Nucleus accumbens (tissue), 56 donors: ENCODE data around the gene ASCL5.
A peak's percentile ranks its signal among the peaks of the same experiment; 100 is the strongest.
"Not testable (repeated sequence)": the region's sequence is repeated elsewhere in the genome, so short reads cannot be mapped to it uniquely, and the experiment has no call there.

Experiments used
- DNase-seq, 56 donors: peaks; one replicate each; lab custom pipeline; 2025; lab: John Stamatoyannopoulos, UW

Gene ASCL5

GRCh38 chr1:201126832-201127754 lies at the start of gene ASCL5:
Gene ASCL5, minus strand, starts transcription at chr1:201127184. Its CDS starts 11,812 bp downstream, at chr1:201115372.
- DNase-seq: no peak

DNA sequence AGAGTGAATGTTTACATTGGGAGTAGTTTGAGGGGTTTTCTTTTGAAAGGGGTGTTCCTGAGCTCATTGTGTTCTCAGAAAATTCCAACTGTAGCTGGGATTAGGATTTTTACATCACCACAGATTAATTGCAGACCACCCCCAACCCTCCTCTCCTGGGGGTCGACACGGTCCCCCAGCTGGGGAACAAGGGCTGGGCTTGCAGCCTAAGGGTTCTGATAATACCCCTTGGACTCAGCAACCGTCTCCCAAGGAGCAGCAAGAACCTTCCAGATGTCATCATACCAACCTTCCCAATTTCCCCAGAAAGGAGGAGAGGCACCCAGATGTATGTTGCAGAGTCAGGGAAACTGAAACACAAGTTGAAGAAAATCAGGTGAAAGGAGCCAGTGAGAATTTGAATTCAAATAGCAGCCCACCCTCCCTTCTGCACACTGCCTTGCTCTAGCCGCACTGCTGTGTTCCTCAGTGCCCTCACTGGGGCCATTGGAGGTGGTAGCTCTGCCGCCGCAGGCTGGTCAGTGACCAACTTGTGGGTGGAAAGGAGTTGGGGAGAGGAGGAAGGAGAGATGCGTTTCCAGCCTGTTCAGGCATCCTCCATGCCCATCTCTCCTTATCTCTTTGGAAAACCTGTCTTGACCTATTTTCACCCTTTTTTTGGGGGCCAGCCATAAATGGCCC lies 49.0 kb upstream of the ASCL5 start:
- DNase-seq: no peak

DNA sequence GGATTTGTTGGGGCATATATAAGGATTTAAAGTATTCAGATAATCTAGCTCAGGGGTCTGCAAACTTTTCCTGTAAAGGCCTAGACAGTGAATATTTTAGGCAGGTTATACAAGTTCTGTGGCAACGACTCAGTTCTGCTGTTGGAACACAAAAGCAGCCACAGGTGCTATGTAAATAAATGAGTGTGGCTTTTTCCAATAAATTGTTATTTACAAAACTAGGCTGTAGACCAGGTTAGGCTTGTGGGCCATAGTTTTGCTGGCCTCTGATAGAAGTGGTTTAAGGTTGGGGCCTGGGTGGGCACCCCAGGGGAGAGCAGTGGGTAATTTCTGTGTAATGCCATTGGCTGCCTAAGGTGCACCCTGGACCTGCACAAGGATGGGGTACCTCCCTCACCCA lies 46.8 kb upstream of the ASCL5 start:
- no peak for DNase-seq

DNA sequence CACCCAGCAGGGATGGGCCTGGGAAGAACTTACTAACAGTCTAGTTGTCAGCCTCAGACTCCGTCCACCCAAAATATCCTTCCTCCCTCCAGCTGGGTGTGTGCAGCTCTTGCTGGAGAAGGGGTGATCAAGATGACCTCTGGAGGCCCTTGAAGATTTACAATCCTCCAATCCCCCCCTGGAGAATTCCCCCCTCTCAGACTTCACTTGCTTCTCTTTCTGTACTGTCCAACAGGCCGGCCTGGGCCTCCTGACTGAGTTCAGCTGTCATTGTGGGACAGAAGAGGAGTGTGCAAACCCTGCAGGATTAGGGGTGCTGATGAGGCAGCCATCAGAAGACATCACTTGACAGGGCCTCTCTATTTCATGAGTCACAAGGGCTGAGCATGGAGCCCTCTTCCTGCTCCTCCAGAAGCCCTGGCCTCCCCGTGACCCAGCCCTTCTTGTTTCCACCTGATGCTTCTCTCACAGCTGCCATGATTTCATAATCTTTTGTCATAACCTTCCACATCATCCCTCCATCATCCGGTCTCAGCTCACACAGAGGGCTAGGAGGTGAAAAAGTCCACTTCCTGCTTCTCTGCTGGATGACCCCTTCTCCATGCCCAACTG lies 46.1 kb upstream of the ASCL5 start:
- no peak for DNase-seq

DNA sequence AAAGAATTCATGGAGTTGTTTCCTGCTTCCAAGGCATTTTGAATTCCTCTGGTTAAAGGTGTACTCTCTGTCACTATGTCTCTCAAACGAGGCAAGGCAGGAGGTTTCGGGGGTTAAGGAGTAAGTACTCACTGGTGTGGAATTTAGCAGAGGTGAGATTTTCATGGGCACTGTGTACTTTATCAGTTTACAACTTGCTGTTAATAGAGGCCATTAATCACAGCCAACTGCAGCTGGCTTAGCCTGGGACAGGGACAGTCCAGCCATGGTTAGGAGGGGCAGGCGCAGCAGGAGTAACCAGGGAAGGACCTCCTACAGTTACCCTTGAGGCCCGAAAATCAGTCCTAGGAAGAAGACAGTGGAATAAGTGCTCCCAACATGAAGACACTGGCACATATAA lies 45.3 kb upstream of the ASCL5 start:
- no peak for DNase-seq

DNA sequence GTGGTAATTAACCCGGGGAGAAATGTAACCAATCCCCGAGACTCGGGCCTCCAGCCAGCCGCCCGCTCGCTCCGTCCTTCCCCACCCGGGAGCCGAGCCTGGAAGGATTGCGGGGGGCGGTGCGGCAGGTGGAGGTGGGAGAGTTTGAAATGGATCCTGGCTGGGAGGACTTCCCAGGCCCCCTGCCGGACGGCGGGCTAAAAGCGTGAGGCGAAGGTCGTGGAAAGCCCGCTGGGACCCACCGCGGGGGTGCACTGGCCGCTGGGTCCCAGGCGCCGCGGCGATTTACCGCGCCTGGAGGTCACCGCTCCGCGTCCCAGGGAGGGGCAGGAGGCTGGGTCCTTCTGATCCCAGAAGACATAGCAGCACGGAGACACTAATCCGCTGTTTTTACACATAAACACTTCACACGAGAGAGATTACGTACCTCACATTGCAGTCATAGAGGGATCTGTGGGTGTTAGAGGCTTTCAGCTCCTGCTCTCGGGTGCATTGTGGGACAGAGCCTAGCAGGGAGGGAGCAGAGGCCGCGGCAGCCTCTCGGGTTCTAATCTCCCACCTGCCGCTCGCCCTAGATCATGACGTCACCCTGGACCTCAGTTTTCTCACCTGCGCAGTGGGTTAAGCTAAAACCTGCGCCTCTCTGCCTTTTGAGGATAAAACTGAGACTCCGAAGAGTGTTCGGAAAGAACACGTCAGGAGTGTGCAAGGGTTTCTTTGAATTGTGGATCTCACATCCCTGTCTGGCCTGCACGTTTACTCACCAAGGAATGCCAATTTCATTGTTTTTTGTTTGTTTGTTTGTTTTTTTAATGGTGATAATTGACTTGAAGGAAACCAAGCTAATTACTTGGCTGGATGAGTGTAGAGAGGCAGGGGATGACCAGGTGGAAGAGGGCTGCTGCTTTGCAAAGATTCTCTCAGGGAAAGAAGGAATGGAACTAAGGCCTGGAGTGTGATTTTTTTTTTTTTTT lies 44.4 kb upstream of the ASCL5 start:
- DNase-seq: peak in 27 of 56 donors; percentile 14 to 82 (median 52)

DNA sequence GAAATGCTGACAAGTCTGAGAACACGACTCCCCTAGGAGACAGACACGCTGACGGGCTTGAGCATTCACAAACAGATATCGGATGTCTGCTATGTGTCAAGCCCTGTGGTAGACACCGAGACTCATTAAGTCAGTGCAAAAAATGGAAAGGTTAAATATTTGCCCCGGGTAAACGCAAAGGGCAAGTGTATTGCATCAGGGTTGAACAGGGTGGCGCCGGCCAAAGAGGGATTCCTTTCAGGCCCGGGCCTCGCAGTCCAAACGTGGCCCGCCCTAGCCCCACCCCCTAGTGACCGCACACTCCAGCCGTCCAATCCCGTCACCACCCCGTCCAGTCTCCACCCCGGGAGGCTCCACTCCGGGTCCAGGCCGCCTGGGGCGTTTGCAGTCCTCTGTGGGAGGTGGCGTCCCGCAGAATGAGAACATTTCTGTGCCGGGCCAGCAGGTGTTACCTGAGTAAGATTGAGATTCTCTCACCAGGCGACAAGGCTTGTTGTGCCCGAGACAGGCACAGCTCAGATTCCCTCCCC lies 43.6 kb upstream of the ASCL5 start:
- peak in 55 of 56 donors; percentile 47 to 95 (median 84) for DNase-seq

DNA sequence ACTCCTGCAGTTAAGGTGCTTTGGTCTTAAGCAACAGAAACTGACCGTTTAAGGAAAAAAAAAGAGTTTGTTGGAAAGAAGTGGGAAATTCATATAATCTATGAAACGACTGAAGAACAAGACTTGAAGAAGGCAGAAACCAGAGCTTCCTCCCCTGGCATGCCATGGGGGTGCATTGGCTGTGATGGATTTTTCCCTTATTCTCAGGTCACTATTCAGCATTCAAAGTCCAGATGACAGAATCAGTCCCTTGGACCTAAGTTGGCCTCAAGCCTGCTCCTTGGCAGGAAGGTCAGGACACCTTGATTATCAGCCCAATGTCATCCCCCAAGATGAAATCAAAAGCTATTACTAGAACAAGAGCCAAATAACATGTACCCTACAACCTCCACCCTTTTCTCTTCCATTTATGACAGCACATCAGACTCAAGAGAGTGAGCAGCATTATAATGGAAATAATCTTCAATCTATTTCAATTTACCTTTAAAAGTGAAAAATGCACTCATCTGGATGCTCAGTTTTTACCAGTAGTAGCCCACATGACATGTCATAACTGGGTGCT lies 43.1 kb upstream of the ASCL5 start:
- peak in 1 of 56 donors; percentile 10 for DNase-seq

- no peak for DNase-seq
Observed at GRCh38 chr1:201169203-201169602, 42.2 kb upstream of the ASCL5 start.

DNA sequence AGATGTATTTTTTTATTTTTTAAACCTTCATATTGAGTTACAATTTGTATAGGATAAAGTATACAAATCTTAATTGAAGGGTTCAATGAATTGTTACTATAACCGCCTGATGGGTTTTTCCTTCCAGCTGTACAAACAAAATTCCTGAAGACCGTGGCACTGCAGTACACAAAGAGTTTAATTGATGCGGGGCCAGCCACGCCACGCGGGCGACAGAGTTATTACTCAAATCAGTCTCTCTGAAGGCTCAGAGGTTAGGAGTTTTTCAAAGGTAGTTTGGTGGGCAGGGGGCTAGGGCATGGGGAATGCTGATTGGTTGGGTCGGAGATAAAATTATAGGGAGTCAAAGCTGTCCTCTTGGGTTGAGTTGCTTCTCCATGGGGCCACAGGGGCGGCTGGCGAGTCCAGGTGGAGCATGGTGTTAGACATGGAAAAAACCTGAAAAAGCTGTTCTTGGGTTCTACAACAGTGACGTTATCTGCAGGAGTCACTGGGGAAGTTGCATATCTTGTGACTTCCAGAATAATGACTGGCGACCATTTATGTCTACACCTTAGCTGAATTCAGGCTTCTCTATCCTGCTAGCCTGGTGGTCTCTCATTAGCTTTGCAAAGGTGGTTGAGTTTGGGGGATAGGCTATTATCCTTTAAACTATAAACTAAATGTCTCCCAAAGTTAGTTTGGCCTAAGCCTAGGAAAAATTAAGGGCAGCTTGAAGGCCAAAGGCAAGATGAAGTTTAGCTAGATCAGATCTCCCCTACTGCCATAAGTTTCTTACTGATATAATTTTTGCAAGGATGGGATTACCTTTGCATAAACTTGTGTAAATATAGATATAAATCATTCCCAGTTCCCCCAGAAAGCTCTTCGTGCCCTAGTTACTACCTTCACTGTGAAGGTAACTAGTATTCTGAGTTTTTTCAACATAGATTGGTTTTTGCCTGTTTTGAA lies 40.3 kb upstream of the ASCL5 start:
- no peak for DNase-seq

GRCh38 chr1:201164645-201165044 lies 37.7 kb upstream of the ASCL5 start:
- no peak for DNase-seq

- DNase-seq: no peak
Observed at GRCh38 chr1:201163707-201164106, 36.7 kb upstream of the ASCL5 start.

DNA sequence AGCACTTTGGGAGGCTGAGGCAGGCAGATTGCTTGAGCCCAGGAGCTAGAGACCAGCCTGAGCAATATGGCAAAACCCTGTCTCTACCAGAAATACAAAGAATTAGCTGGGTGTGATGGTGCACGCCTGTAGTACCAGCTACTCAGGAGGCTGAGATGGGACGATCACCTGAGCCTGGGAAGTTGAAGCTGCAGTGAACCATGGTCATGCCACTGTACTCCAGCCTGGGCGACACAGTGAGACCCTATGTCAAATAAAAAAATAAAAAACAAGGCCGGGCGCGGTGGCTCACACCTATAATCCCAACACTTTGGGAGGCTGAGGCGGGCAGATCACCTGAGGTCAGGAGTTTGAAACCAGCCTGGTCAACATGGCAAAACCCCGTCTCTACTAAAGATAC lies 36.1 kb upstream of the ASCL5 start:
- DNase-seq: not testable (repeated sequence)

GRCh38 chr1:201157949-201158348 lies 31.0 kb upstream of the ASCL5 start:
- no peak for DNase-seq

DNA sequence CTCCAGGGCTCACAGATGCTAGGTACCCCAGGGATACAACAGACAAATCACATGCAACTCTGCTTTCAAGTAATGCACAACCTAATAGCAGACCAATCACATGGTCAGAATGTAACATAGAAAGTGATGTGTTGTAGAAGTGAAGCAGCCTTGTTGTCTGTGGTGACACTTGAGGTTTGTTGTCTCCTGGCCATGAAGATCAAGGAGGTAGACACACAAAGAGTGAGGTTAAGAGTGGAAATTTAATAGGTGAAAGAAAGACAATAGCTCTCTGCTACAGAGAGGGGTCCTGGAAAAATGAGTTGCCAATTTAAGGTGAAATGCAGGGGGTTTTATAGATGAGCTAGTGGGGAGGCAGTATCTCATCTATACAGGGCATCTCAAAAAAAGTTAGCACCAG lies 29.8 kb upstream of the ASCL5 start:
- no peak for DNase-seq

DNA sequence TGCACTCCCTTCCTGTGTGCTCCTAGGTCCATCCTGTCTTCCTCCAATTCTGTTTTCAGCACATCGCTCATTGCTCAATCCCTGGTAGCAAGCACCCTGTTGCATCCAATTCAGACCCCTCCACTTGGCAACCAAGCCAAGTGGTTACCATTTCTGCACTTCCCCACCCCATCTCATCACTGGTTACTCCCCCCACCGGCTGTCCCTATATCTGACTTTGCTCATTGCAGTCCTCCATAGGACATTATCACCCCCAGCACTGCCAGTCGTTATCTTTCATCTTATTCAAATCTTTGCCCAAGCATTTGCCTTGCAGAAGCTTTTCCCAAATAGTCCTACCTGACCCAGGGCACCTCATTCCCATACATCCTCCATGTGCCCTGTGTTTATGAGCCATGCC lies 29.4 kb upstream of the ASCL5 start:
- no peak for DNase-seq

DNA sequence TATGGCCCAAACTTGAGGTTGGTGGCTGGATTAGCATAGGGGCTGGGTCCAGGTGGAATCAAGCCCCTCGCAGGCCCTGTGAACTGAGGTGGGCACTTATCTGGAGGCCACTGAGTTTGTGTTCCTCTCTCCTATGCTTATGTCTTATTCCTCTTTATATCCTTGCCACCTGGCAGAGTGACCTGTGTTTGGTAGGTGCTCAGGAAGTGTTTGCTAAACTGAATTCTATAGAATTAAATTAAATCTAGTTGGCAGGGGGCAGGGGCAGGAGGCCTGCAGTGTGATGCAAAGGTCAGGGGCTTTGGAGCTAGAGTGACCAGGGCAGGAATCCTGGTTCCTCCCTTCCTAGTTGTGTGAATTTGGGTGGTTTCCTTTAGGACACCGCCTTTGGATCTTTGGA lies 28.4 kb upstream of the ASCL5 start:
- no peak for DNase-seq

DNA sequence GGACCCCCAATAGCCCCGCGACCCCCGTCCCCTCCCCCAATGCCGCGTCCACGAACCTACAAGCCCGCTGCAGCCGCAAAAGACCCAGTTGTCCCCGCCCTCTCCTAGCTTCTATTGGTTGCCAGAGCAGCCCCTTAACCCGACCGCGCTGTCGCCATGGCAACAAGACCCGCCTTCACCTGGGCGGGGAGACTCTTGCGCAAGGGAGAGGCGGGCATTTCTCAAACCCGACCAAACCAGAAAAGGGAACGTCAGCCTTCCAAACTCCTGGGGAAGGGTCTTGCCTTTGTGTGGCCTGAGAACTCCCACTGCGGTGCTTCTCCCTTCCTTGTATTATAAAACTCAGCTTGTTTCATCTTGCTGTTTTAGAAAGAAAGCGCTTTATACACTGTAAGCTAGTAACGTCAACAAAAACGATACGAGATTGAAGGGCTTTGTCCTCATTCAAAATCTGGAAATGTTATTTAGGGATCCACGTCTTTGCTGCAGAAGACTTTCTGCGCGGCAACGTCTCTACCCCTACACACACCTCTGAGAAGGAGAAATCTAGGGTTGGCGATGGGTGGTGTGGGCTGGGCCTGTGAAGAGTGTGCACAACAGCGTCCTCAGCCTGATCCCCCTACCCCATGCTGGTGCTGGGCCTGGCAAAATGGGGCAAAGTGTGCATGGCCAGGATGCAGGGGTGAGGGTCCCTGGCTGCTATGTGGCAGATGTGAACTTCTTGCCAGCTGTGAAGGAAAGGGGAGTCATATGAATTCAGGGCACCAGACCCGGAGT lies 27.6 kb upstream of the ASCL5 start, which contains the start of gene TMEM9:
Gene TMEM9 (minus strand): TSS at position 86 of the 777 bp plus-strand sequence. CDS start 551 bp downstream, outside the sequence.
- peak; percentile 63 to 99 (median 93) for DNase-seq
